Lung microvascular endothelial cell (primary cell): ENCODE results near the gene MYO9A. TPM values are rescaled to one million over a fixed set of nuclear protein-coding genes. Genes with fewer than 3 reads are reported as not detected.
"Not testable (repeated sequence)": the region's sequence is repeated elsewhere in the genome, so short reads cannot be mapped to it uniquely, and the experiment has no call there.

Source experiments
- DNase-seq, 2 donors: peaks; one replicate each; pipeline versions ENCODE4 v3.0.0 to v3.0.0-alpha.2; 2010; ENCODE audit warnings: low read depth in 2 of 2
- total RNA-seq: library from RNA; depleted of rRNA; stranded (reverse); fragments of >200 nt; gene quantifications from 2 replicates; pipeline ENCODE4 v1.2.1, GENCODE V29; 2014

MYO9A gene
- total RNA-seq, 1 donor from 2014 or later: 23.2 TPM

DNA sequence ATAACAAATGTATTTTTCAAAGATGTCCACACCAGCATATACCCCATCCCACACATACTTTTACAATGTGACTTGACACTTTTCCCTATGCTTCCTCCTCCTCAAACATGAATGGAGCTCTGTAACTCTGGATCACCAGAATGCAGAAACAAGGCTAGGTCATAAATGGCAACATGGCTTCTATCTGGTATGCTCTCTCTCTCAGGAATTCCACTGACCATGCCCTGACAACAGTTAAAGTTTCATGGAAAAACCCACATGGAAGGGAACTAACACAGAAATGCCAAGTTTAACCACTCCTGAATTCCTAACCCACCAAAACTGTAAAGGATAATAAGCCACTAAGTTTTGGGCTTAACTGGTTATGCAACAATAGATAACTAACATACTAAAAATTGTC is 19.9 kb downstream of the MYO9A start:
- DNase-seq: no peak

GRCh38 chr15:72096796-72097195 is 21.2 kb downstream of the MYO9A start:
- no peak for DNase-seq

- DNase-seq: no peak
These were observed 25.3 kb downstream of the MYO9A start for GRCh38 chr15:72092691-72093090.

- no peak for DNase-seq
These were observed 25.9 kb downstream of the MYO9A start for GRCh38 chr15:72092006-72092405.

GRCh38 chr15:72086920-72087648 is 30.9 kb downstream of the MYO9A start:
- DNase-seq: no peak

- no peak for DNase-seq
These were observed 31.8 kb downstream of the MYO9A start for GRCh38 chr15:72086010-72086697.

GRCh38 chr15:72082176-72082575 is 35.8 kb downstream of the MYO9A start:
- DNase-seq: no peak

GRCh38 chr15:72078887-72079286 is 39.1 kb downstream of the MYO9A start:
- DNase-seq: no peak

DNA sequence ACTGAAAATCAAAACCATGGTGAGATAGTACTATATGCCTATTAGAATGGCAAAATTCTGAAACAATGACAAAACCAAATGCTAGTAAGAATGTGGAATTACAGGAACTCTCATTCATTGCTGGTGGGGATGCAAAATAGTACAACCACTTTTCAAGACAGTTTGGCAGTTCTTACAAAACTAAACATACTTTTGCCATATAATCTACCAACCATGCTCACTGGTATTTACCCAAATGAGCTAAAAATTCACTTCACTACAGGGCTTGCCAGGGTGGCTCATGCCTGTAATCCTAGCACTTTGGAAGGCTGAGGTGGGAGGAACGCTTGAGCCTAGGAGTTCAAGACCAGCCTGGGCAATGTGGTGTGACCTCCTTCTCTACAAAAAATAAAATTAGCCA is 40.0 kb downstream of the MYO9A start:
- no peak for DNase-seq

- DNase-seq: no peak
These were observed 43.5 kb downstream of the MYO9A start for GRCh38 chr15:72074335-72075060.

GRCh38 chr15:72071448-72071825 is 46.5 kb downstream of the MYO9A start:
- DNase-seq: not testable (repeated sequence)

GRCh38 chr15:72070817-72071447 is 47.0 kb downstream of the MYO9A start:
- DNase-seq: no peak

- no peak for DNase-seq
These were observed 49.1 kb downstream of the MYO9A start for GRCh38 chr15:72068856-72069255.

- no peak for DNase-seq
These were observed 52.1 kb downstream of the MYO9A start for GRCh38 chr15:72065801-72066200.

DNA sequence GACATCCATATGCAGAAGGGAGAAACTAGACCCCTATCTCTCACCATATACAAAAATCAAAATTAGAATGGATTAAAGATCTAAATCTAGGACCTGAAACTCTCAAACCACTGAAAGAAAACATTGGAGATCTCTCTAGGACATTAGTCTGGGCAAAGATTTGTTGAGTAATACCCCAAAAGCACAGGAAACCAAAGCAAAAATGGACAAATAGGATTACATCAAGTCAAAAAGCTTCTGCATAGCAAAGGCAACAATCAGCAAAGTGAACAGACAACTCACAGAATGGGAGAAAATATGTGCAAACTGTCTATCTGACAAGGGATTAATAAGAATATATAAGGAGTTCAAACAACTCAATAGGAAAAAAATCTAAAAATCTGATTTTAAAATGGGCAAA is 54.8 kb downstream of the MYO9A start:
- no peak for DNase-seq

- DNase-seq: no peak
These were observed 55.6 kb downstream of the MYO9A start for GRCh38 chr15:72062319-72062718.

GRCh38 chr15:72060687-72061250 is 57.2 kb downstream of the MYO9A start:
- DNase-seq: no peak

GRCh38 chr15:72058585-72058984 is 59.4 kb downstream of the MYO9A start:
- DNase-seq: no peak

DNA sequence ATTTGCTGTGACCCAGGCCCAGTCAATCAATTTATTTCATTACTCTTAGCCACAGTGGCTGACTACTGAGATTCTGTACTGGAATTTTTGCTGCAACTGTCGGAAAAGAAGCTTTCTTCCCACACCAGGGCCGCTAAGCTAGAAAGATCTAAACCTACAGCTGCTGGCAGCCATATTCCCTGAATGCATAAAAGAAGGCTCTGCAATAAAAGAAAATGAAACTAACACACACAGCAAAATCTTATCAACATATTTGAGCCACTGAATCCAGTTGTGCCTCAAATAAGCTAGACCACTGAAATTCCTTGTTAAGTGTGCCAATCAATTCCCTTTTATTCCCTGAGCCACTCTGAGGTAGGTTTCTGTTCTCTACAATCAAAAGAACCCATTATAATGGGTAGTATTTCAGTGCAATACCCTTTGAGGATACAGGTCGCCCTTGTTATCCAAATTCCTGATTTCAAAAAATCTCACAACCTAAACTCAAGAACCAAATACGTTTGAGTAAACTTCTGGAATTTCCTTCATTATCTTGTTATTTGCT is 60.3 kb downstream of the MYO9A start:
- DNase-seq: peak; percentile 9 to 36

DNA sequence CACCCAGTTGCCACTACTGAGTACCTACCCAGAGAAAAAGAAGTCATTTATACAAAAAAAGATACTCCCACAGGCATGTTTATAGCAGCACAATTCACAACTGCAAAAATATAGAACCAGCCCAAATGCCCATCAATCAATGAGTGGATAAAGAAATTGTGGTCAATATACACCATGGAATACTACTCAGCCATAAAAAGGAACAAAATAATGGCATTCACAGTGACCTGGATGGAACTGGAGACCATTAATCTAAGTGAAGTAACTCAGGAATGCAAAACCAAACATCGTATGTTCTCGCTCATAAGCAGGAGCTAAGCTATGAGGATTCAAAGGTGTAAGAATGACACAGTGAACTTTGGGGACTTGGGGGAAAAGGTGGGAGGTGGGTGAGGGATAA is 61.7 kb downstream of the MYO9A start:
- not testable (repeated sequence) for DNase-seq

DNA sequence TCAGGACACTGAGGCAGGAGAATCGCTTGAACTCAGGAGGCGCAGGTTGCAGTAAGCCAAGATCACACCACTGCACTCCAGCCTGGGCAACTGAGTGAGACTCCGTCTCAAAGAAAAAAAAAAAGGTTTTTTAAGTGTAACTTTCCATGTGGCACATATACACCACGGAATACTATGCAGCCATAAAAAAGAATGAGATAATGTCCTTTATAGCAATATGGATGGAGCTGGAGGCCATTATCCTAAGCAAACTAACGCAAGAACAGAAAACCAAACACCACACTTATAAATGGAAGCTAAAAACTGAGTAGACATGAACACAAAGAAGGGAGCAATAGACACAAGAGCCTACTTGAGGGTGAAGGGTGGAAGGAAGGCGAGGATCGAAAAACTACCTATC is 64.7 kb downstream of the MYO9A start:
- DNase-seq: not testable (repeated sequence)
